Stimulated activated CD8-positive, alpha-beta memory T cell treated with anti-CD3 and anti-CD28 coated beads, Interleukin-15, amount 100 ng/mL, for 1 hour (primary cell): ENCODE results near the gene CCDC157.
A peak's percentile ranks its signal among the peaks of the same experiment; 100 is the strongest.

Experiments used
- DNase-seq: peaks from one replicate; pipeline ENCODE4 v3.0.0-alpha.2; 2020; ENCODE audit warnings: low read depth

Gene CCDC157

GRCh38 chr22:30416403-30416802, 59.6 kb downstream of the CCDC157 start:
- DNase-seq = no peak

DNA sequence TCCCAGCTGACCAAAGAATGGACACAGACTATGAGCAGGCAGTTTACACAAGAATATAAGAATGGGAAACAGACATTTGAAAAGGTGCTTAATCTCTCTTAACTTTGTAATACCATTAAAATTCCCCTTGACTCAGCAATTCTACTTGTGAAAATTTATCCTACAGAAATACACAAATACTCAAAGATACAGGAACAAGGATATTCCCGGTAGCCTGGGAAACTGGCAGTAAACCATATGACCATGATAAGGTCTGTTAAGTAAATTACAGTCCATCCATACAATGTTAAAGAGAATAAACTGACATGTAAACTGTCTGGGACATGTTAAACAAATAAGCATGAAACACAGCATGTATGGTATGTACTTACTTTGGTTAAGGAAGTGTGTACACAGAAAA, 60.0 kb downstream of the CCDC157 start:
- no peak for DNase-seq

- no peak for DNase-seq
These were observed 63.7 kb downstream of the CCDC157 start for GRCh38 chr22:30420347-30421125.

- no peak for DNase-seq
These were observed 65.1 kb downstream of the CCDC157 start for GRCh38 chr22:30421695-30422480.

GRCh38 chr22:30422481-30423300, 65.9 kb downstream of the CCDC157 start:
- no peak for DNase-seq

- DNase-seq = no peak
These were observed 66.6 kb downstream of the CCDC157 start for GRCh38 chr22:30423301-30423958.

DNA sequence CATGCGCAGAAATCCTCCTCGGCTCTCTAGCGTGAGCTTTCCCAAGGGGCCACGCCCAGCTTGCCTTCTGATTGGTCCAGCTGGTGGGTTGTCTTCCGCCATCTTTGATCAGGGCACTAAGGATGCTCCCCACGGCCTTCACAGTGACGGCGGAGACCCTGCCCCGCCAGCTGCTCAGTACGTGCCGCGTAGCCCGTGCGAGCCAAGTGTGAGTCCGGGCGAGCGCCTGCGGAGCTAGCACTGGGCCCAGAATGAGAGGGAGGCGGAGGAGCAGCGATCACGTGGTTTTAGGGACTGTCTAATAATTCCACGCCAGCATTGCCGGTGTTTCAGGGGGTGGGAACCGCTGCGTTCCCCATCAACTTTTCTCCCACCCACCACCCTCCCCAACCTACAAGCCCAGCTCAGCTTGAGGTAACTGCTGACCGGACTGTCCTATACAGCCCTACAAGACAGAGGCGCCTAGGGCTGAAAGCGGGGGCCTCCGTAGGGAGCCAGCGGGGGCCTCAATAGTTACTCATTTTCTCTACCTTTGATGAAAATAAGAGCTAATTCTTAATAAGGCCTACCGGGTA, 67.2 kb downstream of the CCDC157 start:
- peak; percentile 93 for DNase-seq

GRCh38 chr22:30424534-30425326, 67.9 kb downstream of the CCDC157 start:
- no peak for DNase-seq

DNA sequence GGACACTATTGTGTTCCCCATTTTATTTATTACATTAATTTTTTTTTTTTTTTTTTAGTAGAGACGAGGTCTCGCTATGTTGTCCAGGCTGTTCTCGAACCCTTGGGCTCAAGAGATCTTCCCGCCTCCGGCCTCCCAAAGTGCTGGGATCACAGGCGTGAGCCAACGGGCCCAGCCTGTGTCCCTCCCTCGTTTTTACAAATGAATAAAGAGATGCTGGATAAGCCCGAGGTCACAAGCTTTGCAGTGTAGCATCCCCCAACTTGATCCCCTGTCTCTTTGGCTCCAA, 68.5 kb downstream of the CCDC157 start:
- no peak for DNase-seq

DNA sequence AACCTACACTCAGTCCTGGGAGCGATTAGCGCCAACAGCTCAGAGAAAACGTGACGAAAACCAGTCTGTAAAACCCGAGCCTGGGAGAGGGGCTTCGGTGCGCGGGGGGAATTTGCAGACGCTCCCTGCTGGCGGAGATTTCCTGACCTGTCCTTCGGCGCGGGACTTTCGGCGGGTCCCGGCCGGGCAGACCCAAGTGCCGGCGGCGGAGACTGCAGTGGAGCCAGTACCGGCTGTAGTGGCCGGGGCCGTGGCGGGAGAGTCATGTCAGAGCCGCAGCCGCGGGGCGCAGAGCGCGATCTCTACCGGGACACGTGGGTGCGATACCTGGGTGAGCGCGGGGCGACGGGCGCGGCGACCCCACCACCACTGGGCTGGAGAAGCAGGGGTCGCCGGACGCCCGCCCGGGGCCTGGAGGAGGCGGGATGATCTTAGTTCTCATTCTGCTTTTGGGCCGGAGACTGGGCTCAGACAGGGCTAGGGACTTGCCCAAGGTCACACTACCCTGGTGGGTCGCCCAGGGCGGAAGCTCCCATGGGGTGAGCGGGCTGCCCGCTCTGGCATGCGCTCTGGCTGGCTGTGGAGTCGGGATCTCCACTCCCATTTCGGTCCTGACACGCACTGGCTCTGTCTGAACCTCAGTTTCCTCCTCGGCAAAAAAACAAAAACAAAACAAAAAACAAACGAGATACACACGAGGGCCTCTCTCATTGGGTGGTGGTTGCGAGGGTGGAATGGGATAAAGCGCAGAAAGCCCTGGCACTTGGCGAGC, 69.0 kb downstream of the CCDC157 start, which contains the start of gene MTFP1:
MTFP1 (plus strand) TSS at position 153 of the 772 bp plus-strand sequence; CDS start at position 265, 112 bp downstream.
- DNase-seq = peak; percentile 14
